GM21423 (cell line): ENCODE data around the gene UBE2Q1.

Experiments
- ATAC-seq: cut with Tn5 transposase; IDR thresholded peaks from one replicate; pipeline ENCODE4 v1.9.1; 2021; ENCODE audit warnings: mild to moderate bottlenecking, moderate library complexity; ENCODE audit not compliant: unreplicated experiment

UBE2Q1 gene

GRCh38 chr1:154578058-154578418, 19.6 kb upstream of the UBE2Q1 start:
- no peak for ATAC-seq

- no peak for ATAC-seq
Observed at GRCh38 chr1:154577346-154578057, 19.0 kb upstream of the UBE2Q1 start.

DNA sequence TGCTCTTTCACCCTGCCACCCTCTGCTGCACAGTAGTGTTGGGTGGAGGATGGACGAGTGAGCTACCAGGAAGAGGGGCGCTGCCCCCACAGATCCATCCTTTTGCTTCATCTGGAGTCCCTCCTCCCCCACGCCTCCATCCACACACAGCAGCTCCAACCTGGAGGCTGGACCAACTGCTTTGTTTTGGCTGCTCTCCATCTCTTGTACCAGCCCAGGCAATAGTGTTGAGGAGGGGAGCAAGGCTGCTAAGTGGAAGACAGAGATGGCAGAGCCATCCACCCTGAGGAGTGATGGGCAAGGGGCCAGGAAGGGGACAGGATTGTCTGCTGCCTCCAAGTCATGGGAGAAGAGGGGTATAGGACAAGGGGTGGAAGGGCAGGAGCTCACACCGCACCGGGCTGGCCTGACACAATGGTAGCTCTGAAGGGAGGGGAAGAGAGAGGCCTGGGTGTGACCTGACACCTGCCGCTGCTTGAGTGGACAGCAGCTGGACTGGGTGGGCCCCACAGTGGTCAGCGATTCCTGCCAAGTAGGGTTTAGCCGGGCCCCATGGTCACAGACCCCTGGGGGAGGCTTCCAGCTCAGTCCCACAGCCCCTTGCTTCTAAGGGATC, 17.6 kb upstream of the UBE2Q1 start:
- ATAC-seq: no peak

- no peak for ATAC-seq
Observed at GRCh38 chr1:154575147-154575927, 16.9 kb upstream of the UBE2Q1 start.

GRCh38 chr1:154574716-154575115, 16.3 kb upstream of the UBE2Q1 start:
- no peak for ATAC-seq

GRCh38 chr1:154573168-154573510, 14.7 kb upstream of the UBE2Q1 start:
- no peak for ATAC-seq

DNA sequence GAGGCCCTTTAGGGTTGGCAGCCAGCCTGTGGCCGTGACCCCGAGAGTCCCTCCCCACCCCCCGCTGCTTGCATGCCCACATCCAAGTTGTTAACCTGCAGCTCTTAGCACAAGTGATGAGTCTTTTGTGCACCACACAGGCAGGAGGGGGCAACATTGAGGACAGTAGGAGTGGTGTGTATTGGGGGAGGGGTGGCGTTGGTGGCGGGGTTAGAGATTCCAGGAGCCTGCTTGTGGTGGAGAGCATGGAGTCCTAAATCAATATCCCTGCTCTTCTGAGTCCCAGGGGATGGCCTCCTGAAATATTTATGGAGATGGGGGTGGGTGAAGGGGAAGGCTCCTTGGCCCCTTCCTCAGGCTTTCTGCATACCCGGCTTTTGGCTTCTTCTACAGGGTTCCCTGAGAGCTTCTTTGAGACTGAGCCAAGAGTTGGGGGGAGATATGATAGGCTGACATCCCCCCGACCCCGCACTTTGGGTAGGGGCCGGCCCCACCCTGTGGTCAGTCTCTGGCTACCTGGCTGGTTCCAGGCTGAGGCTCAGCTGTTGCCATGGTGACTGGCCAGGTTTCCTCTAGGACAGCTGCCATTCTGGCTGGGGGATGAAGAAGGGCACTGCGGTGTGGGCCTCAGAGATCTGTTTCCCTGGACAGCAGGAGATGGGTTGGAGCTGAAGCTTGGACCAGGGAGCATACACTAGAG, 14.2 kb upstream of the UBE2Q1 start:
- no peak for ATAC-seq

- ATAC-seq: no peak
Observed at GRCh38 chr1:154571964-154572288, 13.5 kb upstream of the UBE2Q1 start.

- ATAC-seq: no peak
Observed at GRCh38 chr1:154571244-154571963, 12.9 kb upstream of the UBE2Q1 start.

DNA sequence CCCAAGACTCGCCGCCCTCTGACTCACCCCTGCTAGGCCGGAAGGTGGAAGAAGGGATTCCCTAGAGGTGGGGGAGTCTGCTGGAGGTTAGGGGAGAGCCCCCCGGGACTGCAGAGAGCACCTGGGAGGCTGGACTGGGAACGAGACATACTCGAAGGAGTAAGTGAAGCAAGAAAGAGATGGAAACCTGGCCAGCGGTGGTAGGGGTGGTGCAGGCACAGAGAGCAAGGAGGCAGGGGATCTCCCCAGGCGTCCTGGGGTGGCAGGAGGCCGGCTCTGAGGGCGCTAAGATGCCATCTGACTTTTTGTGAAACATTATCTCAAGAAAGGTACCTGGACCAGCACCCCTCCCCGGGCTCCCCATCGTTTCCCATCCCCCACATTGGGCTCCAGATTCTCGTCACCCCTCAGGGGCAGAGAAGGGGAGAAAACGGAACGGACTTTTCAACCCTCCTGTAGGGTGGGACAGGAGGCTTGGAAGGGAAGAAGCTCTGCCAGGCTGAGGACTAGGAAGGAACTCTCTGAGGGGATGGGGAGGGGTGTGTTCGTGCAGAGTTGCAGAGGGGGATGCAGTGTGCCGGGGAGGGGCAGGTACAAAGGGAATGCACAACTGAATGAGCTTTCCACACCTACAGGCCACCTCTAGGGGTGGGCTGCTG, 9.8 kb upstream of the UBE2Q1 start:
- no peak for ATAC-seq

- ATAC-seq: peak; percentile 46
Observed at GRCh38 chr1:154567386-154568156, 9.1 kb upstream of the UBE2Q1 start, which contains the start of gene CHRNB2. CHRNB2 (plus strand) TSS chr1:154567778; CDS start chr1:154568045, 267 bp downstream.

DNA sequence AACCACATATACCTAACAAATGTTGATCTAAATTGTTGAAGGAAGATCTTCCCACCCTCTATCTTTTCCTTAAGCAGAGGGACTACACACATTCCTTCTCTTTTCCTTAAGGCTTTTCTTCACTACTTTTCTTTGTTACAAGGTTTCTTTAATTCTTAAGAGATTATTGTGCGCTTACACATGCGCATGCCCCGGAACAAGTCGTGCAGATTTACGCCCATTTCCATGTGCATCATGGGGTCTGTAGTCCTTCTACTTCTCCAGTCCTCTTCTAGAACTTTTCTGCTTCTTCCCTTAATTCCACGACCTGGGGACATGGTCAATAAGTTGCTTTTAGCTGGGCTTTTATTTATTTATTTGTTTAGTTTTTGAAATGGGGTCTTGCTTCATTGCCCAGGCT, 7.4 kb upstream of the UBE2Q1 start:
- no peak for ATAC-seq

GRCh38 chr1:154559466-154560044, 1.1 kb upstream of the UBE2Q1 start:
- ATAC-seq: peak; percentile 40

- peak; percentile 90 for ATAC-seq
Observed at GRCh38 chr1:154558720-154559465, 431 bp upstream of the UBE2Q1 start.

DNA sequence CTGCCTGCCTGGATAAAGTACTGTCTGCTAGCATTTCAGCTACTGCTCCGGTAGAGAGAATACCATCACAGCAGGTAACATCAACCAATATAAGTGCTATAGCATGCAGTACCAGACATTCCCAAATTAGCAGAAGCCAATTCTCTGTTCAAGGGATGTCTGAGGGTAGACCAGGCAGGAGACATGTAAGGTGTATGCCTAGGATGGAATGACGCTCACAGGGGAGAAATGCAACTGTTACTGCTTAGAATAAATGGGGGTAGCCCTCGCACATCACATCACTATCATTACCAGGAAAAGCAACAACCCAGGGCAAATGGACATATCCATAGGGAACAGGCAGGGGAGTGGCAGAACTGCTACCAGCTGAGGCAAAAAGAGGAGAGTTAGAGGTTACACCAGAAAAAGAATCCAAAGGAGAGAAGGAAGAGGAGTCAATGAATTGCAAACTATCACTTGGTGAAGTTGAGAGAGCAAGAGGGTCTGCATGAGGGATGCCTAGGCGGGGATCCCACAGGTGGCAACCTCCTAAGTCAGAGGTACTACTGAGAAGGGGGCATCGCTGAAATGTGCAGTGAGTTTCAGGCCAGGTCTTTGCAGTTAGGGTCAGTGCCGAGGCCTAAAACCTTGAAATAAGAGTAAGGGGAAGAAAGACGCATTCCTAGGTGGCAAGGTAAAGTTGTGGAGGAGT, 1.1 kb downstream of the UBE2Q1 start:
- ATAC-seq: no peak

- no peak for ATAC-seq
Observed at GRCh38 chr1:154556422-154556821, 2.0 kb downstream of the UBE2Q1 start.

DNA sequence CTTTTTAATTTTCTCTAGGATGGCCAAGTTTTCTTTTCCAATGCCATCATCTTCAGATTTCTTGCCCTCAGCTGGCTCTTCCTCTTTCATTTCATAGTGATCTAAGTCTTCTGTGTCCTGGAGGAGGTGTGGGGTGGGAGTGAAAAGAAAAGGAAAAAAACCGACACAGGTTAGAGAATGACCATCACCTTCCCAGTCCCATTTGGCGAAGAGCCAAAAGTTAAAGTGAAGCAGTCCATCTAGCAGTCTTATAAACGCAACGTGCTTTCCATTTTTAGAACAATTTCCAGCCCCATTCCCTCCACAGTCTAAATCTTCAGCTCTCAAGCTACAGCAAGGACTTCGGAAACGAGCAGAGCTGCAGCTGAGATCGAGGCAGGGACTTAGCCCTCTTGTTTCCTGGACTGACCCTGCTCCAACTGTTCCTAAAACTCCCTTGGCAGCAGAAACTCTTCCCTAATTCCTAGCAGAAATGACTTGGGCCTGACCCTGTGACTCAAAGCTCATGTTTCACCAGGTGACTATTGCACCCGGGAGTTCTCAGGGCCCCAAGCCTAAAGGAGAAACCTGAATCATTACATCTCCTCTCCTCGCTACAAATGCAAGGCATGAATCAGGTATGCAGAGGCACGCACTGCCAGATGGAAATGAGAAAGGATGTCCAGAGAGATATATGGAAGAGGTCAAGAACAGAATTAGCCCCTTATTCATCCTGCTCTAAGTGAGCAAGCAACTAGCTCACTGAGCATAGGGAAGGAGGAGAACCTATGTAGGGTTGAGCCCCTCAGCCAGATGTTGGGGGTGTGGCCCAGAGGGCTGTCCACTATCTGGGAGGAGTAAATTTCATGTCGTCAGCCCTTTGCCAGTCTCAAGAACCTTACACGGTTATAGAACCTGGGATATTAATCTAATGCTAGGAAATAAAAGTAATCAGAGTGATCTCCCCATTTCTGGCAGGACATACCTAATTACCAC, 5.1 kb downstream of the UBE2Q1 start:
- no peak for ATAC-seq
